ENCODE results near the gene HPS3.
"Not testable (repeated sequence)": the region's sequence is repeated elsewhere in the genome, so short reads cannot be mapped to it uniquely, and the experiment has no call there.

The HPS3 gene

DNA sequence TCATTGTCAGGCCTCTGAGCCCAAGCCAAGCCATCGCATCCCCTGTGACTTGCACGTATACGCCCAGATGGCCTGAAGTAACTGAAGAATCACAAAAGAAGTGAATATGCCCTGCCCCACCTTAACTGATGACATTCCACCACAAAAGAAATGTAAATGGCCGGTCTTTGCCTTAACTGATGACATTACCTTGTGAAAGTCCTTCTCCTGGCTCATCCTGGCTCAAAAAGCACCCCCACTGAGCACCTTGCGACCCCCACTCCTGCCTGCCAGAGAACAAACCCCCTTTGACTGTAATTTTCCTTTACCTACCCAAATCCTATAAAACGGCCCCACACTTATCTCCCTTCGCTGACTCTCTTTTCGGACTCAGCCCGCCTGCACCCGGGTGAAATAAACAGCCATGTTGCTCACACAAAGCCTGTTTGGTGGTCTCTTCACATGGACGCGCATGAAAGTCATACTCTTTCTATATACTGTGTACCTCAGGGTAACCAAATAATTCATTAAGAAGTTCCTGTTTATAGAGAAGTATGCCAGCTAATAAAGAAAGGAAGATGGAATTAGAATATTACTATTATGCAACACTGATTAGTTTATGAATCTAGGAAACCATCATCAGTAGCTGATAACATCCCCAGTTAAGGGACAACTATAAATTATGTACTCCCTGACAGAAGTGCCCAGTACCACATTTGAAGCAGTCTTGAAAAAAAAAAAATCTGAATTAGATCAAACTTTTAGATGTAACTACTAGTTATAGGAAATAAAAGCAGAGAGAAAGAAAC, 67.6 kb downstream of the HPS3 start:
- peak overlapping the region in 2 of 7 experiments; percentile 42 to 48 for H3K4me3 ChIP-seq (ENCODE audit: control insufficient read depth in 1 of 7, extremely low read depth in 1 of 7, insufficient read depth in 4 of 7, low read depth in 2 of 7, low read length in 6 of 7)
- H3K9me3 ChIP-seq (ENCODE audit: control extremely low read depth in 1 of 5, control insufficient read depth in 4 of 5, insufficient read depth in 2 of 5, low read depth in 1 of 5, low read length in 4 of 5); H3K27me3 ChIP-seq (replicated peaks in 2 of 5; ENCODE audit: control insufficient read depth in 4 of 5, insufficient read depth in 5 of 5, low read length in 4 of 5); H3K36me3 ChIP-seq (ENCODE audit: control insufficient read depth in 4 of 4, insufficient read depth in 4 of 4, low read length in 3 of 4); H3K27ac ChIP-seq (ENCODE audit: insufficient read depth in 1 of 2, low read depth in 1 of 2, low read length in 2 of 2, poor library complexity in 1 of 2, severe bottlenecking in 2 of 2); DNase-seq; POLR2A ChIA-PET: not testable (repeated sequence)
- peaks cover 7 to 30% (median 13%) of the 10 kb centered on the region in 4 experiments for H3K4me1 ChIP-seq (ENCODE audit: control extremely low read depth in 1 of 4, control insufficient read depth in 4 of 4, insufficient read depth in 4 of 4, low read length in 3 of 4)
- 90% methylated on average over 5 of the region's 12 CpGs for WGBS (ENCODE audit: insufficient coverage)
- CTCF ChIA-PET, result interaction anchor here (0.6 kb wide), 1 partner anchor 10 kb away, joined by 3 read pairs; no protein-coding TSS in a partner anchor

DNA sequence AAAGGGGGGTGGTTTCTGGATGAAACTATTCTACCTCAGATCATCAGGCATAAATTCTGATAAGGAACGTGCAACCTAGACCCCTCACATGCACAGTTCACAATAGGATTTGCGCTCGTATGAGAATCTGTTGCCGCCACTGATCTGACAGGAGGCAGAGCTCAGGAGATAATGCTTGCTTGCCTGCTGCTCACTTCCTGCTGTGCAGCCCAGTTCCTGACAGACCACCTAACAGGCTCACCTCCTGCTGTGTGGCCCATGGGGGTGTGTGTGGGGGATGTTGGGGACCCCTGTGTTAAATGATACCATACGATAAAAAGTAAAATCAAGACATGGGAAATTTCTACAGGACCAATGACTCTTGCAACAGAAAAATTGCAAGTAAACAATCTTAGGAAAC, 68.2 kb downstream of the HPS3 start:
- H3K9me3 ChIP-seq (ENCODE audit: control extremely low read depth in 1 of 5, control insufficient read depth in 4 of 5, insufficient read depth in 2 of 5, low read depth in 1 of 5, low read length in 4 of 5), result no peaks in the 10 kb centered on the region
- POLR2A ChIA-PET, result no interaction called here
- H3K4me3 ChIP-seq (ENCODE audit: control insufficient read depth in 1 of 7, extremely low read depth in 1 of 7, insufficient read depth in 4 of 7, low read depth in 2 of 7, low read length in 6 of 7), result peak overlapping the region in 2 of 7 experiments; percentile 42 to 48
- H3K36me3 ChIP-seq (ENCODE audit: control insufficient read depth in 4 of 4, insufficient read depth in 4 of 4, low read length in 3 of 4), result no peaks in the 10 kb centered on the region
- 36% methylated on average over 4 of the region's 5 CpGs for WGBS (ENCODE audit: insufficient coverage)
- no peaks in the 10 kb centered on the region for H3K27me3 ChIP-seq (replicated peaks in 2 of 5; ENCODE audit: control insufficient read depth in 4 of 5, insufficient read depth in 5 of 5, low read length in 4 of 5)
- no peak for DNase-seq
- H3K4me1 ChIP-seq (ENCODE audit: control extremely low read depth in 1 of 4, control insufficient read depth in 4 of 4, insufficient read depth in 4 of 4, low read length in 3 of 4), result peaks cover 7 to 33% (median 15%) of the 10 kb centered on the region in 4 experiments
- CTCF ChIA-PET, result interaction anchor here (0.6 kb wide), 1 partner anchor 11 kb away, joined by 3 read pairs; no protein-coding TSS in a partner anchor
- H3K27ac ChIP-seq (ENCODE audit: insufficient read depth in 1 of 2, low read depth in 1 of 2, low read length in 2 of 2, poor library complexity in 1 of 2, severe bottlenecking in 2 of 2), result no peak overlapping the region

DNA sequence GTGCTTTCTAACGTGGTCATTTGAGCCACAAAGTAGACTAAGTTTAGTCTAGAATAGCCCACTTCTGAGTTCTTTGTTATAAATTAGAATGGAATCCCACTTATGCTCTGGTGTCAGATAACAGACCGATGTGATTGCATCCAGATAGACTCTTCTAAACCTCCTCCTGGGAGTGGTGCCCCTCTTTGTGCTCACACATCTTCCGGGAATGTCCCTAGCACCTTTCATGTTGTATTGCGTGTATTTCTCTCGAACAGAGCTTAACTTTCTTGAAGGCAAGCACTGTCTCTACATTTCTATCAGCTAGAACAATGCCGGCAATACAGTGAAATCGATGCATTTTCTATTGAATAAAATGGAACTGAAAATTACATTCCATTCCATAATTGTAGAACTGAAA, 69.2 kb downstream of the HPS3 start:
- no peaks in the 10 kb centered on the region for H3K36me3 ChIP-seq (ENCODE audit: control insufficient read depth in 4 of 4, insufficient read depth in 4 of 4, low read length in 3 of 4)
- peaks cover 14 to 40% (median 21%) of the 10 kb centered on the region in 4 experiments for H3K4me1 ChIP-seq (ENCODE audit: control extremely low read depth in 1 of 4, control insufficient read depth in 4 of 4, insufficient read depth in 4 of 4, low read length in 3 of 4)
- H3K9me3 ChIP-seq (ENCODE audit: control extremely low read depth in 1 of 5, control insufficient read depth in 4 of 5, insufficient read depth in 2 of 5, low read depth in 1 of 5, low read length in 4 of 5), result no peaks in the 10 kb centered on the region
- DNase-seq, result no peak
- no peak overlapping the region for H3K27ac ChIP-seq (ENCODE audit: insufficient read depth in 1 of 2, low read depth in 1 of 2, low read length in 2 of 2, poor library complexity in 1 of 2, severe bottlenecking in 2 of 2)
- ChIA-PET CTCF (no interaction called here), POLR2A (no interaction called here)
- H3K27me3 ChIP-seq (replicated peaks in 2 of 5; ENCODE audit: control insufficient read depth in 4 of 5, insufficient read depth in 5 of 5, low read length in 4 of 5), result no peaks in the 10 kb centered on the region
- H3K4me3 ChIP-seq (ENCODE audit: control insufficient read depth in 1 of 7, extremely low read depth in 1 of 7, insufficient read depth in 4 of 7, low read depth in 2 of 7, low read length in 6 of 7), result no peak overlapping the region
- 95% methylated on average over 4 of the region's 7 CpGs for WGBS (ENCODE audit: insufficient coverage)

DNA sequence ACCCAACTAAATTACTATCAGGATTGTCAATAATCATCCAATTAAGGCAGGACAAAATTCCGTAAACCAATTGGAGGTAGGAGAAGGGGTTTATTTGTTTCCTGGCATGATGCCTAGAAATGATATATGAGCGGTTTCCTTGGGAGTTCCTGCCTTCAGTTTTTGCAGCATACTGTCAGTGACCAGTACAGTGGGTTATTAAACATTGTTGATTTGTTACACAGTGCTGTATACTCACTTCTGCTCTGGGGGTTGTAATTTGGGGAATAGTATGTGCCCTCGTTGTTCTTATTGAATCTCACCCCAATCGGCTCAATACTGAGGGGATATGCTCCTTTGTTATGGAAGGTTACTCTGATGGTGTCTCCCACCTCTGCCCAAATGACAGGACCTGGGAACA, 70.0 kb downstream of the HPS3 start:
- Histone ChIP-seq H3K27ac (ENCODE audit: insufficient read depth in 1 of 2, low read depth in 1 of 2, low read length in 2 of 2, poor library complexity in 1 of 2, severe bottlenecking in 2 of 2) (no peak overlapping the region), H3K4me3 (ENCODE audit: control insufficient read depth in 1 of 7, extremely low read depth in 1 of 7, insufficient read depth in 4 of 7, low read depth in 2 of 7, low read length in 6 of 7) (peak overlapping the region in 2 of 7 experiments; percentile 13 to 21), H3K27me3 (replicated peaks in 2 of 5; ENCODE audit: control insufficient read depth in 4 of 5, insufficient read depth in 5 of 5, low read length in 4 of 5) (no peaks in the 10 kb centered on the region), H3K4me1 (ENCODE audit: control extremely low read depth in 1 of 4, control insufficient read depth in 4 of 4, insufficient read depth in 4 of 4, low read length in 3 of 4) (peaks cover 20 to 49% (median 28%) of the 10 kb centered on the region in 4 experiments), H3K9me3 (ENCODE audit: control extremely low read depth in 1 of 5, control insufficient read depth in 4 of 5, insufficient read depth in 2 of 5, low read depth in 1 of 5, low read length in 4 of 5) (no peaks in the 10 kb centered on the region), H3K36me3 (ENCODE audit: control insufficient read depth in 4 of 4, insufficient read depth in 4 of 4, low read length in 3 of 4) (no peaks in the 10 kb centered on the region)
- peak; percentile 50 to 78 (median 68) for DNase-seq
- CTCF ChIA-PET, result no interaction called here
- 0% methylated on average over 2 of the region's 4 CpGs for WGBS (ENCODE audit: insufficient coverage)
- POLR2A ChIA-PET, result no interaction called here

DNA sequence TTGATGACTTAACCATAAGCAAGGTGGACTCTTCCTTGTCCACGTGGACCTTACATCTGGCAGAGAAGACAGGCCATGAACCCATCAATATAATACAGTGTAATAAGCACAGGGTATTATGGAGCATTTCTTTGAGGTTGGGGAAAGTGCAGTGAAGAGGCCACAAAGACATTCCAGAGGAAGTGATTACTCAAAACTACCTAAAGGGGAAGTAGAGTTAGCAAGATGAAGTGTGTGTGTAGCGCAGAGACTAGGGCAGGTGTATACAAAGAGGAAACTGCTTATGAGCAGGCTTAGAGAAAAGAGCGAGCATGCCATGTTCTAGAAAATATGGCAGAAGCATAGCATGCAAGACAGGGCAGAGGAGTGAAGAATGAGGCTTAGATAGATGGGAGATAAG, 74.3 kb downstream of the HPS3 start:
- Histone ChIP-seq H3K36me3 (ENCODE audit: control insufficient read depth in 4 of 4, insufficient read depth in 4 of 4, low read length in 3 of 4) (no peaks in the 10 kb centered on the region), H3K9me3 (ENCODE audit: control extremely low read depth in 1 of 5, control insufficient read depth in 4 of 5, insufficient read depth in 2 of 5, low read depth in 1 of 5, low read length in 4 of 5) (no peaks in the 10 kb centered on the region), H3K27me3 (replicated peaks in 2 of 5; ENCODE audit: control insufficient read depth in 4 of 5, insufficient read depth in 5 of 5, low read length in 4 of 5) (no peaks in the 10 kb centered on the region), H3K4me3 (ENCODE audit: control insufficient read depth in 1 of 7, extremely low read depth in 1 of 7, insufficient read depth in 4 of 7, low read depth in 2 of 7, low read length in 6 of 7) (no peak overlapping the region), H3K4me1 (ENCODE audit: control extremely low read depth in 1 of 4, control insufficient read depth in 4 of 4, insufficient read depth in 4 of 4, low read length in 3 of 4) (peaks cover 20 to 36% (median 26%) of the 10 kb centered on the region in 4 experiments), H3K27ac (ENCODE audit: insufficient read depth in 1 of 2, low read depth in 1 of 2, low read length in 2 of 2, poor library complexity in 1 of 2, severe bottlenecking in 2 of 2) (no peak overlapping the region)
- CTCF ChIA-PET, result no interaction called here
- peak; percentile 57 to 93 (median 89) for DNase-seq
- whole genome bisulfite sequencing (ENCODE audit: insufficient coverage), result 5% methylated on average over 2 of the region's 3 CpGs
- POLR2A ChIA-PET, result no interaction called here

DNA sequence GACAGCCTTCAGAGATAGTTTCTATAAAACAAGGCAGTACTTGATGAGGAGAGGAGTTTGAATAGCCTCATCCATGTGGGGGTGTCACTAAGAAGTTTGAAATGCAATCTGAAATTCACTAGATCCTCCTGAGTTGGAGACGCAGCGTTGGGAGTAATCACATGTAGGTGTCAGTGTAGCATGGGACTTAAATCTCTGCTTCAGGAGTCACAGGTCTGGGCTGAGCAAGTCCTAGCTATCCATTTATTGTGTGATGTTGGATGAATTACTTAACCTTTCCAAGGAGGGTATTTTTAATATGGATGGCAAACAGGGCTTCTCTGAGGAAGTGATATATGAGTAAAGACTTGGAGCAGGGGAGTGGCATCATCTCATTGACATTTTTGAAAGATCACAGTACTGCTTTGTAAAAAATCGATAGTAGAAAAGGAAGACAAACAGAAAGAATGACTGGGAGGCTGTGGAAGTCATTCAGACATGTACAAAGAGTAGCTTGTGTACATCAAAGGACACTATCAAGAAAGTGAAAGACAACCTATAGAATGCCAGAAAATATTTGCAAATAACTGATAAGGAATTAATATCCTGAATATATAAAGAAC, 75.1 kb downstream of the HPS3 start:
- Histone ChIP-seq H3K36me3 (ENCODE audit: control insufficient read depth in 4 of 4, insufficient read depth in 4 of 4, low read length in 3 of 4) (no peaks in the 10 kb centered on the region), H3K4me1 (ENCODE audit: control extremely low read depth in 1 of 4, control insufficient read depth in 4 of 4, insufficient read depth in 4 of 4, low read length in 3 of 4) (peaks cover 19 to 32% (median 24%) of the 10 kb centered on the region in 4 experiments), H3K27me3 (replicated peaks in 2 of 5; ENCODE audit: control insufficient read depth in 4 of 5, insufficient read depth in 5 of 5, low read length in 4 of 5) (no peaks in the 10 kb centered on the region), H3K27ac (ENCODE audit: insufficient read depth in 1 of 2, low read depth in 1 of 2, low read length in 2 of 2, poor library complexity in 1 of 2, severe bottlenecking in 2 of 2) (no peak overlapping the region), H3K4me3 (ENCODE audit: control insufficient read depth in 1 of 7, extremely low read depth in 1 of 7, insufficient read depth in 4 of 7, low read depth in 2 of 7, low read length in 6 of 7) (no peak overlapping the region), H3K9me3 (ENCODE audit: control extremely low read depth in 1 of 5, control insufficient read depth in 4 of 5, insufficient read depth in 2 of 5, low read depth in 1 of 5, low read length in 4 of 5) (no peaks in the 10 kb centered on the region)
- CTCF ChIA-PET, result no interaction called here
- 95% methylated on average over 3 of the region's 3 CpGs for WGBS (ENCODE audit: insufficient coverage)
- POLR2A ChIA-PET, result no interaction called here
- DNase-seq, result no peak

DNA sequence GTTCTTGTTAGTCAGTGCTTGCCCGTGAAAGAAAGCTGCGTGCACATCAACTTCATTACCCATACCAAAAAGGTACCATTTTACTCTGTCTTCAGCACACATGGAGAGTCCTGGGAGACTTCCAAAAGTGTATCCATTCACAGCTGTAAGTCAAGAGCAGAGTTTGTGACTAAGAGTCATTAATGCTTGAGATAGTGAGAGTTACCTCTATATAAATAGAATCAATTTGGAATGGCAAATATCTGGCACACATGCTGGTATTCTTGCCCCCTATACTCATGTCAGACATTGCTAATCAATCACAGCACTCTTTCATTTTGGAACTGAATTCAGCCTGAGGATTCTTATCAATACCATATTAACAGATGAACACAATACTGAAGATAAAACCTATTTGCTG, 78.0 kb downstream of the HPS3 start:
- ChIA-PET CTCF (interaction anchor here (1.5 kb wide), 1 partner anchor 29 kb away, joined by 6 read pairs; no protein-coding TSS in a partner anchor), POLR2A (no interaction called here)
- DNase-seq, result no peak
- H3K27me3 ChIP-seq (replicated peaks in 2 of 5; ENCODE audit: control insufficient read depth in 4 of 5, insufficient read depth in 5 of 5, low read length in 4 of 5), result no peaks in the 10 kb centered on the region
- no peaks in the 10 kb centered on the region for H3K9me3 ChIP-seq (ENCODE audit: control extremely low read depth in 1 of 5, control insufficient read depth in 4 of 5, insufficient read depth in 2 of 5, low read depth in 1 of 5, low read length in 4 of 5)
- WGBS (ENCODE audit: insufficient coverage), result 100% methylated on average over 1 of the region's 2 CpGs
- no peak overlapping the region for H3K4me3 ChIP-seq (ENCODE audit: control insufficient read depth in 1 of 7, extremely low read depth in 1 of 7, insufficient read depth in 4 of 7, low read depth in 2 of 7, low read length in 6 of 7)
- H3K27ac ChIP-seq (ENCODE audit: insufficient read depth in 1 of 2, low read depth in 1 of 2, low read length in 2 of 2, poor library complexity in 1 of 2, severe bottlenecking in 2 of 2), result no peak overlapping the region
- H3K4me1 ChIP-seq (ENCODE audit: control extremely low read depth in 1 of 4, control insufficient read depth in 4 of 4, insufficient read depth in 4 of 4, low read length in 3 of 4), result peaks cover 10 to 16% (median 14%) of the 10 kb centered on the region in 4 experiments
- no peaks in the 10 kb centered on the region for H3K36me3 ChIP-seq (ENCODE audit: control insufficient read depth in 4 of 4, insufficient read depth in 4 of 4, low read length in 3 of 4)
